Measurements from ENCODE around the gene PBXIP1.
A peak's percentile ranks its signal among the peaks of the same experiment; 100 is the strongest.

PBXIP1 gene

GRCh38 chr1:154956544-154956941 lies 644 bp upstream of the PBXIP1 start:
- peak; percentile 39 for DNase-seq

- DNase-seq = peak; percentile 62
These were observed 721 bp downstream of the PBXIP1 start for GRCh38 chr1:154955039-154955717.

- no peak for DNase-seq
These were observed 1.4 kb downstream of the PBXIP1 start for GRCh38 chr1:154954541-154954940.

GRCh38 chr1:154953611-154954038 lies 2.3 kb downstream of the PBXIP1 start:
- no peak for DNase-seq

GRCh38 chr1:154952664-154953063 lies 3.2 kb downstream of the PBXIP1 start:
- DNase-seq = no peak

GRCh38 chr1:154951901-154952657 lies 3.8 kb downstream of the PBXIP1 start:
- no peak for DNase-seq

- DNase-seq = no peak
These were observed 7.8 kb downstream of the PBXIP1 start for GRCh38 chr1:154948079-154948478.

- no peak for DNase-seq
These were observed 9.7 kb downstream of the PBXIP1 start for GRCh38 chr1:154945962-154946850.

- DNase-seq = no peak
These were observed 10.5 kb downstream of the PBXIP1 start for GRCh38 chr1:154945160-154945961.

- DNase-seq = no peak
These were observed 11.3 kb downstream of the PBXIP1 start for GRCh38 chr1:154944401-154945159.

- DNase-seq = peak; percentile 59
These were observed 12.1 kb downstream of the PBXIP1 start for GRCh38 chr1:154943649-154944400.

- DNase-seq = peak; percentile 21
These were observed 14.4 kb downstream of the PBXIP1 start for GRCh38 chr1:154941333-154942013.

- no peak for DNase-seq
These were observed 15.2 kb downstream of the PBXIP1 start for GRCh38 chr1:154940651-154941194.

GRCh38 chr1:154940213-154940560 lies 15.7 kb downstream of the PBXIP1 start:
- no peak for DNase-seq

GRCh38 chr1:154938604-154939399 lies 17.1 kb downstream of the PBXIP1 start:
- no peak for DNase-seq

- no peak for DNase-seq
These were observed 17.9 kb downstream of the PBXIP1 start for GRCh38 chr1:154937988-154938386.

- peak; percentile 96 for DNase-seq
These were observed 18.6 kb downstream of the PBXIP1 start for GRCh38 chr1:154937085-154937987.

- peak; percentile 98 for DNase-seq
These were observed 19.3 kb downstream of the PBXIP1 start, which contains the start of gene PMVK for GRCh38 chr1:154936555-154937084. TSS of gene PMVK (minus strand) at chr1:154936719. CDS start at chr1:154936685, 34 bp downstream.
